ENCODE results near the gene TMEM120B.

GRCh38 chr12:121823101-121823726, 110.7 kb downstream of the TMEM120B start:
- TF ChIP-seq CTCF (conservative IDR thresholded peaks at IDR 0.05) (no peak), ZFX (IDR thresholded peaks at IDR 0.05) (no peak)
